Measurements from ENCODE around the gene SNRPA. TPM values are rescaled to one million over a fixed set of nuclear protein-coding genes. Genes with fewer than 3 reads are reported as not detected.

Gene SNRPA
- total RNA-seq, 1 donor from 2014 or later = 126 TPM

- no peaks in the 10 kb centered on the region for H3K27me3 Mint-ChIP-seq
- no peak overlapping the region for H3K27ac Mint-ChIP-seq
- peaks cover under 1% of the 10 kb centered on the region for H3K36me3 Mint-ChIP-seq (ENCODE audit: insufficient read depth)
- peaks cover 2% of the 10 kb centered on the region for H3K4me1 Mint-ChIP-seq (ENCODE audit: low read depth)
- H3K9me3 Mint-ChIP-seq (ENCODE audit: low read depth) = no peaks in the 10 kb centered on the region
- no peak overlapping the region for H3K4me3 Mint-ChIP-seq (ENCODE audit: low read depth)
- TF ChIP-seq, protein P1, sequence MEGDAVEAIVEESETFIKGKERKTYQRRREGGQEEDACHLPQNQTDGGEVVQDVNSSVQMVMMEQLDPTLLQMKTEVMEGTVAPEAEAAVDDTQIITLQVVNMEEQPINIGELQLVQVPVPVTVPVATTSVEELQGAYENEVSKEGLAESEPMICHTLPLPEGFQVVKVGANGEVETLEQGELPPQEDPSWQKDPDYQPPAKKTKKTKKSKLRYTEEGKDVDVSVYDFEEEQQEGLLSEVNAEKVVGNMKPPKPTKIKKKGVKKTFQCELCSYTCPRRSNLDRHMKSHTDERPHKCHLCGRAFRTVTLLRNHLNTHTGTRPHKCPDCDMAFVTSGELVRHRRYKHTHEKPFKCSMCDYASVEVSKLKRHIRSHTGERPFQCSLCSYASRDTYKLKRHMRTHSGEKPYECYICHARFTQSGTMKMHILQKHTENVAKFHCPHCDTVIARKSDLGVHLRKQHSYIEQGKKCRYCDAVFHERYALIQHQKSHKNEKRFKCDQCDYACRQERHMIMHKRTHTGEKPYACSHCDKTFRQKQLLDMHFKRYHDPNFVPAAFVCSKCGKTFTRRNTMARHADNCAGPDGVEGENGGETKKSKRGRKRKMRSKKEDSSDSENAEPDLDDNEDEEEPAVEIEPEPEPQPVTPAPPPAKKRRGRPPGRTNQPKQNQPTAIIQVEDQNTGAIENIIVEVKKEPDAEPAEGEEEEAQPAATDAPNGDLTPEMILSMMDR (IDR thresholded peaks at IDR 0.05; ENCODE audit: unreplicated experiment) = no peak
- DNase-seq (ENCODE audit: low spot score, unreplicated experiment) = no peak
Observed at GRCh38 chr19:40743926-40744325, 7.1 kb upstream of the SNRPA start.

DNA sequence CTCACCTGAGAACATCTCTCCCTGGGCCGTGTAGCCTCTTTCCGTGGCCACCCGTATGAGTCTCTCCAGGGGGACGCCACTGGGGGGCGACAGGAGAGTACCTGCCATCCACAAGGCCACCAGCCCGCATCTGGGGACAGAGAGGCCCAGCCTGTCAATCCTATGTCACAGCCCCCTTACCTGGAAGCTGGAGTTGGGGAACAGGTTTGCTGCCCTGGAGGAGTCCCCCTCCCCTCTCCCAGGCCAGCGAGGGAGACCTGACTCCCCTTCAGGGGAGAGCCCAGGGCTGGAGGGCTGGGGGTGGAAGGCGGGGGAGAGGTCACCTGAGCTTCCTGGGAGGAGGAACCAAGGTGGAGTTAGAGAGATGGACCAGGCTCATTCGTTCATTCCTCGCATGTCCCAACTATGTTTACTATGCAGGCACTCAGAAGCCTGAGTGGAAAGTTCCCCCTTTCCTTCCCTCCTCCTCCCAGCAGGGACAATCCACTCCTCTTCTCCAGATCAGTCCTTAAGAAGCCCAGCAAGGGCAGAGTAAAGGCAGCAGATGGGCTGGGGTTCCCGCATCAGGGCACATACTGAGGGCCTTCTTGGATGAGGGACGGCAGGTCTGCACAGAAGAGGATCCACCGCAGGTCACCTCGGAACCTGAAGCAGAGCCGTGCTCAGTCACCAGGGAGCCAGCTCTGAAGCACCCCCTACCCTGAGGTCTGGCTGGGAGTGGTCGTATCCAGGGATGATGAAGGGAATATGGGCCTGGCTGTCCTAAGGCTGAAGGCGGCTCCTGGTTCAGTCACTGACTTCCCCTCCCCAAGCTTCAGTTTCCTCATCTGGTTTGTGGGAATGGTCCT, 6.2 kb upstream of the SNRPA start:
- TF ChIP-seq, protein P1 (IDR thresholded peaks at IDR 0.05; ENCODE audit: unreplicated experiment) = peak; percentile 40
- H3K27me3 Mint-ChIP-seq = no peaks in the 10 kb centered on the region
- no peak for DNase-seq (ENCODE audit: low spot score, unreplicated experiment)
- H3K36me3 Mint-ChIP-seq (ENCODE audit: insufficient read depth) = no peaks in the 10 kb centered on the region
- peak overlapping the region; percentile 77 for H3K27ac Mint-ChIP-seq
- H3K4me1 Mint-ChIP-seq (ENCODE audit: low read depth) = peaks cover 6% of the 10 kb centered on the region
- no peaks in the 10 kb centered on the region for H3K9me3 Mint-ChIP-seq (ENCODE audit: low read depth)
- no peak overlapping the region for H3K4me3 Mint-ChIP-seq (ENCODE audit: low read depth)

- H3K9me3 Mint-ChIP-seq (ENCODE audit: low read depth) = no peaks in the 10 kb centered on the region
- peaks cover 11% of the 10 kb centered on the region for H3K4me1 Mint-ChIP-seq (ENCODE audit: low read depth)
- no peaks in the 10 kb centered on the region for H3K27me3 Mint-ChIP-seq
- TF ChIP-seq, protein P1 (IDR thresholded peaks at IDR 0.05; ENCODE audit: unreplicated experiment) = no peak
- DNase-seq (ENCODE audit: low spot score, unreplicated experiment) = no peak
- no peak overlapping the region for H3K4me3 Mint-ChIP-seq (ENCODE audit: low read depth)
- H3K36me3 Mint-ChIP-seq (ENCODE audit: insufficient read depth) = no peaks in the 10 kb centered on the region
- H3K27ac Mint-ChIP-seq = peak overlapping the region; percentile 77
Observed at GRCh38 chr19:40745402-40745780, 5.6 kb upstream of the SNRPA start.

DNA sequence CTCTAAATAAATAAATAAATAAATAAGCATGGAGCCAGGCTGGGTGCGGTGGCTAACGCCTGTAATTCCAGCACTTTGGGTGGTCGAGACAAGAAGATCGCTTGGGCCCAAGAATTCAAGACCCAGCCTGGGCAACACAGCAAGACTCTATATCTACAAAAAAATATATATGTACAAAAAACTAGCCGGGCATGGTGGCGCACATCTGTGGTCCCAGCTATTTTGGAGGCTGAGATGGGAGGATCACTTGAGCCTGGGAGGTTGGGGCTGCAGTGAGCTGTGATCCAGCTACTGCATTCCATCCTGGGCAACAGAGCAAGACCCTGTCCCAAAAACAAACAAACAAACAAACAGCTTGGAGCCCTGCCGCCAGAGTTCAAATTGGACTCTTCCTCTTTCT, 3.5 kb upstream of the SNRPA start:
- no peaks in the 10 kb centered on the region for H3K9me3 Mint-ChIP-seq (ENCODE audit: low read depth)
- H3K27me3 Mint-ChIP-seq = no peaks in the 10 kb centered on the region
- H3K4me3 Mint-ChIP-seq (ENCODE audit: low read depth) = no peak overlapping the region
- no peak overlapping the region for H3K27ac Mint-ChIP-seq
- H3K4me1 Mint-ChIP-seq (ENCODE audit: low read depth) = peaks cover 12% of the 10 kb centered on the region
- peaks cover under 1% of the 10 kb centered on the region for H3K36me3 Mint-ChIP-seq (ENCODE audit: insufficient read depth)
- DNase-seq (ENCODE audit: low spot score, unreplicated experiment) = no peak
- TF ChIP-seq, protein P1 (IDR thresholded peaks at IDR 0.05; ENCODE audit: unreplicated experiment) = no peak

- Mint-ChIP-seq H3K9me3 (ENCODE audit: low read depth) (no peaks in the 10 kb centered on the region), H3K4me3 (ENCODE audit: low read depth) (peak within 1 kb of the TSS; percentile 88), H3K27me3 (no peaks in the 10 kb centered on the region), H3K36me3 (ENCODE audit: insufficient read depth) (peaks cover 10% of the 10 kb centered on the region), H3K27ac (peak within 1 kb of the TSS; percentile 98), H3K4me1 (ENCODE audit: low read depth) (peaks cover 25% of the 10 kb centered on the region)
- TF ChIP-seq, protein P1 (IDR thresholded peaks at IDR 0.05; ENCODE audit: unreplicated experiment) = no peak
- peak; percentile 98 for DNase-seq (ENCODE audit: low spot score, unreplicated experiment)
Observed at GRCh38 chr19:40750058-40750873, 737 bp upstream of the SNRPA start, which contains the start of gene ACTMAP. TSS of gene ACTMAP (minus strand) at chr19:40750477. CDS start at chr19:40749803, 674 bp downstream.

All from progenitor cell of endocrine pancreas (in vitro differentiated cells).